Measurements from ENCODE around the gene LRRC32. TPM values are rescaled to one million over a fixed set of nuclear protein-coding genes. Genes with fewer than 3 reads are reported as not detected.

The LRRC32 gene
- polyA plus RNA-seq, 3 donors = 1.5 TPM; not detected in 2

GRCh38 chr11:76628408-76628947 is 42.1 kb downstream of the LRRC32 start:
- H3K9me3 ChIP-seq (replicated peaks in 1 of 2; ENCODE audit: control insufficient read depth in 1 of 2, insufficient read depth in 1 of 2, low read length in 2 of 2) = peaks cover 12 to 14% of the 10 kb centered on the region in 2 donors
- Mint-ChIP-seq H3K9me3 (peaks cover 9 to 25% (median 17%) of the 10 kb centered on the region in 7 donors), H3K36me3 (peaks cover 14 to 24% of the 10 kb centered on the region in 2 donors), H3K4me1 (peaks cover 59% of the 10 kb centered on the region), H3K27me3 (ENCODE audit: low read depth in 3 of 3) (peaks cover 9 to 29% (median 20%) of the 10 kb centered on the region in 3 donors), H3K27ac (peak overlapping the region; percentile 99 to 100 (median 100)), H3K4me3 (no peak overlapping the region)
- no peaks in the 10 kb centered on the region for H4K20me1 ChIP-seq (ENCODE audit: insufficient read depth, low read length)
- whole genome bisulfite sequencing (ENCODE audit: insufficient coverage) = 93% methylated on average over 5 of the region's 8 CpGs
- no peak overlapping the region for H3K4me3 ChIP-seq (replicated peaks in 1 of 3; ENCODE audit: low read depth in 2 of 3, low read length in 3 of 3)
- H2AFZ ChIP-seq (ENCODE audit: insufficient read depth, low read depth, low read length, poor library complexity, severe bottlenecking) = no peak overlapping the region
- peaks cover 0 to 3% of the 10 kb centered on the region in 2 donors for H3K27me3 ChIP-seq (ENCODE audit: control insufficient read depth in 2 of 2, insufficient read depth in 2 of 2, low read length in 2 of 2)
- DNase-seq = no peak
- H3K27ac ChIP-seq (ENCODE audit: low read depth in 1 of 2, low read length in 2 of 2) = peak overlapping the region; percentile 96 to 100
- H3K9ac ChIP-seq (ENCODE audit: insufficient read depth, low read length, poor library complexity, severe bottlenecking) = no peak overlapping the region
- intact Hi-C loops (cut with micrococcal nuclease) = loop anchor here in 1 of 2 donors (2.0 kb wide), 1 partner anchor 42 kb away; the partner anchor contains the start of gene LRRC32
- peaks cover 47 to 53% of the 10 kb centered on the region in 2 donors for H3K4me1 ChIP-seq (ENCODE audit: control insufficient read depth in 1 of 2, insufficient read depth in 2 of 2, low read length in 2 of 2)
- no peak overlapping the region for H3K4me2 ChIP-seq (replicated peaks; ENCODE audit: extremely low read depth, low read length, poor library complexity, severe bottlenecking)
- H3K79me2 ChIP-seq (ENCODE audit: insufficient read depth, low read length) = no peaks in the 10 kb centered on the region
- no peak for TF ChIP-seq CTCF (IDR thresholded peaks at IDR 0.05)
- no peaks in the 10 kb centered on the region for H3K36me3 ChIP-seq (replicated peaks in 1 of 2; ENCODE audit: control insufficient read depth in 1 of 2, insufficient read depth in 2 of 2, low read length in 2 of 2)

GRCh38 chr11:76627606-76628005 is 42.9 kb downstream of the LRRC32 start:
- H4K20me1 ChIP-seq (ENCODE audit: insufficient read depth, low read length) = no peaks in the 10 kb centered on the region
- H3K36me3 Mint-ChIP-seq = peaks cover 14 to 24% of the 10 kb centered on the region in 2 donors
- intact Hi-C loops (cut with micrococcal nuclease) = loop anchor here in 1 of 2 donors (2.0 kb wide), 1 partner anchor 43 kb away; the partner anchor contains the start of gene LRRC32
- H3K9me3 ChIP-seq (replicated peaks in 1 of 2; ENCODE audit: control insufficient read depth in 1 of 2, insufficient read depth in 1 of 2, low read length in 2 of 2) = peaks cover 12 to 14% of the 10 kb centered on the region in 2 donors
- peaks cover 47 to 53% of the 10 kb centered on the region in 2 donors for H3K4me1 ChIP-seq (ENCODE audit: control insufficient read depth in 1 of 2, insufficient read depth in 2 of 2, low read length in 2 of 2)
- H3K27ac Mint-ChIP-seq = peak overlapping the region; percentile 74 to 100 (median 97)
- no peak overlapping the region for H2AFZ ChIP-seq (ENCODE audit: insufficient read depth, low read depth, low read length, poor library complexity, severe bottlenecking)
- H3K27me3 Mint-ChIP-seq (ENCODE audit: low read depth in 3 of 3) = peaks cover 16 to 32% (median 21%) of the 10 kb centered on the region in 3 donors
- DNase-seq = peak in 2 of 3 donors; percentile 30 to 67
- H3K4me2 ChIP-seq (replicated peaks; ENCODE audit: extremely low read depth, low read length, poor library complexity, severe bottlenecking) = no peak overlapping the region
- H3K36me3 ChIP-seq (replicated peaks in 1 of 2; ENCODE audit: control insufficient read depth in 1 of 2, insufficient read depth in 2 of 2, low read length in 2 of 2) = no peaks in the 10 kb centered on the region
- H3K4me3 ChIP-seq (replicated peaks in 1 of 3; ENCODE audit: low read depth in 2 of 3, low read length in 3 of 3) = no peak overlapping the region
- 56% methylated on average over 7 of the region's 7 CpGs for WGBS (ENCODE audit: insufficient coverage)
- H3K9ac ChIP-seq (ENCODE audit: insufficient read depth, low read length, poor library complexity, severe bottlenecking) = no peak overlapping the region
- peaks cover 59% of the 10 kb centered on the region for H3K4me1 Mint-ChIP-seq
- no peak for TF ChIP-seq CTCF (IDR thresholded peaks at IDR 0.05)
- H3K9me3 Mint-ChIP-seq = peaks cover 9 to 25% (median 17%) of the 10 kb centered on the region in 7 donors
- H3K27ac ChIP-seq (ENCODE audit: low read depth in 1 of 2, low read length in 2 of 2) = peak overlapping the region; percentile 21 to 72
- H3K4me3 Mint-ChIP-seq = no peak overlapping the region
- peaks cover 0 to 3% of the 10 kb centered on the region in 2 donors for H3K27me3 ChIP-seq (ENCODE audit: control insufficient read depth in 2 of 2, insufficient read depth in 2 of 2, low read length in 2 of 2)
- no peaks in the 10 kb centered on the region for H3K79me2 ChIP-seq (ENCODE audit: insufficient read depth, low read length)

All from CD14-positive monocyte (primary cell).